Thyroid gland (tissue), 4 donors: ENCODE measurements around the gene SULF2.

Source experiments
- POLR2A ChIP-seq, 2 donors: fragments of 450-650 bp; IDR thresholded peaks; one replicate each; pipeline ENCODE4 v1.6.1; 2017; ENCODE audit warnings: antibody characterized with exemption in 2 of 2, mild to moderate bottlenecking in 2 of 2, moderate library complexity in 1 of 2
- TF ChIP-seq, protein P1 (sequence below), 6 experiments: fragments of 200-600 bp in 3 of 6; fragments of 450-650 bp in 3 of 6; sonication (generic) in 3 of 6; IDR thresholded peaks; one replicate each; pipeline ENCODE4 v1.5.1; 2016 to 2019; ENCODE audit warnings: antibody characterized with exemption in 6 of 6, mild to moderate bottlenecking in 2 of 6, inconsistent platforms in 1 of 6, moderate library complexity in 1 of 6

DNA sequence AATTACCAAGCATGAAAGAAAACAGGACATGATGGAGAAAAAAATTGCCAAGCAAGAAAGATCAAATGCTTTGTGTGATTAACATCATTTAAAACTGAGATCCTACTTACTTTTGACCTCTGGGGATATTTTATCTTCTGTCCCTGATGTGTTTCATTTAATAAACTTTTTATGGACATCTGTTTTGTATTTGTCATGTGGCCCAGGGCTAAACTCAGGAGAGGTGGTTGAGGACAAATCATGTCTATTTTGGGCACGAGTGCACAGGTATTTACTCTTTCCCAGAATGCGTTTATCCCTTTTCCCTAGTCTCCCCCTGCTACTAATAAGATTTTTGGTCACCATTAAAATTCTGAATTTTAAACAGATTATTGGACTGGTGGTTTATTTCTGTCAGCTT lies 155.4 kb downstream of the SULF2 start:
- TF ChIP-seq, protein P1, sequence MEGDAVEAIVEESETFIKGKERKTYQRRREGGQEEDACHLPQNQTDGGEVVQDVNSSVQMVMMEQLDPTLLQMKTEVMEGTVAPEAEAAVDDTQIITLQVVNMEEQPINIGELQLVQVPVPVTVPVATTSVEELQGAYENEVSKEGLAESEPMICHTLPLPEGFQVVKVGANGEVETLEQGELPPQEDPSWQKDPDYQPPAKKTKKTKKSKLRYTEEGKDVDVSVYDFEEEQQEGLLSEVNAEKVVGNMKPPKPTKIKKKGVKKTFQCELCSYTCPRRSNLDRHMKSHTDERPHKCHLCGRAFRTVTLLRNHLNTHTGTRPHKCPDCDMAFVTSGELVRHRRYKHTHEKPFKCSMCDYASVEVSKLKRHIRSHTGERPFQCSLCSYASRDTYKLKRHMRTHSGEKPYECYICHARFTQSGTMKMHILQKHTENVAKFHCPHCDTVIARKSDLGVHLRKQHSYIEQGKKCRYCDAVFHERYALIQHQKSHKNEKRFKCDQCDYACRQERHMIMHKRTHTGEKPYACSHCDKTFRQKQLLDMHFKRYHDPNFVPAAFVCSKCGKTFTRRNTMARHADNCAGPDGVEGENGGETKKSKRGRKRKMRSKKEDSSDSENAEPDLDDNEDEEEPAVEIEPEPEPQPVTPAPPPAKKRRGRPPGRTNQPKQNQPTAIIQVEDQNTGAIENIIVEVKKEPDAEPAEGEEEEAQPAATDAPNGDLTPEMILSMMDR (IDR thresholded peaks at IDR 0.05) = no peak
- no peak for TF ChIP-seq POLR2A (IDR thresholded peaks at IDR 0.05)
